Activated CD4-positive, alpha-beta T cell treated with anti-CD3 and anti-CD28 coated beads, Interleukin-2, amount 10 ng/mL, durations not matched to agents 24 days and 14 days (primary cell): Measurements from ENCODE around the gene SPTBN4. TPM values are rescaled to one million over a fixed set of nuclear protein-coding genes. Genes with fewer than 3 reads are reported as not detected.

Experiments
- DNase-seq: peaks from one replicate; pipeline ENCODE4 v3.0.0; 2022
- H3K27ac Mint-ChIP-seq: one replicate; pipeline ENCODE4 v1.8.0; 2022; ENCODE audit warnings: mild to moderate bottlenecking, mixed read lengths
- H3K27me3 Mint-ChIP-seq: one replicate; pipeline ENCODE4 v1.8.0; 2022; ENCODE audit warnings: mixed read lengths
- H3K36me3 Mint-ChIP-seq: one replicate; pipeline ENCODE4 v1.8.0; 2022; ENCODE audit warnings: low read depth, mild to moderate bottlenecking, mixed read lengths
- H3K4me1 Mint-ChIP-seq: one replicate; pipeline ENCODE4 v1.8.0; 2021; ENCODE audit warnings: mixed read lengths
- H3K4me3 Mint-ChIP-seq: one replicate; pipeline ENCODE4 v1.8.0; 2022; ENCODE audit warnings: mild to moderate bottlenecking, moderate library complexity, mixed read lengths
- H3K9me3 Mint-ChIP-seq: one replicate; pipeline ENCODE4 v1.8.0; 2021; ENCODE audit warnings: mixed read lengths
- intact Hi-C: fragments of 100-400 bp; cut with micrococcal nuclease; formaldehyde crosslinking; loops from one replicate; pipeline ENCODE4 v1.15.1; 2023
- total RNA-seq: library from RNA; stranded (reverse); gene quantifications from 2 replicates; pipeline ENCODE4 v1.2.3, GENCODE V29; 2022

SPTBN4 gene
- 0.36 and 0.51 TPM in 2 replicates for total RNA-seq

- no peak for DNase-seq
- peaks cover 24% of the 10 kb centered on the region for H3K4me1 Mint-ChIP-seq
- intact Hi-C loops: loop anchor here (5.0 kb wide), 1 partner anchor 60 kb away; no protein-coding TSS in a partner anchor
- no peaks in the 10 kb centered on the region for H3K9me3 Mint-ChIP-seq
- peaks cover 2% of the 10 kb centered on the region for H3K36me3 Mint-ChIP-seq
- H3K4me3 Mint-ChIP-seq: peak within 1 kb of the TSS; percentile 96
- H3K27me3 Mint-ChIP-seq: peaks cover 23% of the 10 kb centered on the region
- H3K27ac Mint-ChIP-seq: peak within 1 kb of the TSS; percentile 87
These were observed at the start of gene SPTBN4 for GRCh38 chr19:40466985-40467734. SPTBN4 (plus strand) TSS chr19:40467001; CDS start chr19:40472622, 5,621 bp downstream.

DNA sequence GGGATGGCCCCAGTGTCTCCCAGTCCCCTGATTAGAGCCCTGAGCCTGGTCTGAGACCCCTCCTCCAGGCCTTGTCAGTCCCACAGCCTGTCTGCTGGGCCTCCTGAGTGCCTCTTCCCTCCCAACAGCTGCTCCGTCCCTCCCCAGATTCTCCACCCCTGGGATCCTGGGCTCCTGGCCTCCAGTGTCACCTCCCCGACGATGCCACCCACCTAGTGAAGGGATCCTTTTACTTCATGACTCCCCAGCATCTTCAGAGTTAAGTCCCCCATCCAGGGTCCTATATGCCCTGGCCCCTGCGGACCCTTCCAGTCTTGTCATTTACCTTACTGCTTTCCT, 49.2 kb upstream of the SPTBN4 start:
- peaks cover 39% of the 10 kb centered on the region for H3K4me1 Mint-ChIP-seq
- H3K27ac Mint-ChIP-seq: no peak overlapping the region
- no peaks in the 10 kb centered on the region for H3K27me3 Mint-ChIP-seq
- no peaks in the 10 kb centered on the region for H3K9me3 Mint-ChIP-seq
- no peak overlapping the region for H3K4me3 Mint-ChIP-seq
- H3K36me3 Mint-ChIP-seq: peaks cover 8% of the 10 kb centered on the region
- no peak for DNase-seq
- intact Hi-C loops: no loop called here

GRCh38 chr19:40418040-40418439, 48.8 kb upstream of the SPTBN4 start:
- Mint-ChIP-seq H3K27me3 (no peaks in the 10 kb centered on the region), H3K9me3 (no peaks in the 10 kb centered on the region), H3K4me1 (peaks cover 40% of the 10 kb centered on the region), H3K27ac (peak overlapping the region; percentile 27), H3K4me3 (no peak overlapping the region), H3K36me3 (peaks cover 8% of the 10 kb centered on the region)
- DNase-seq: no peak
- intact Hi-C loops: no loop called here

- Mint-ChIP-seq H3K27ac (peak overlapping the region; percentile 58), H3K36me3 (peaks cover 10% of the 10 kb centered on the region), H3K4me1 (peaks cover 39% of the 10 kb centered on the region), H3K9me3 (no peaks in the 10 kb centered on the region), H3K4me3 (peak overlapping the region; percentile 12), H3K27me3 (no peaks in the 10 kb centered on the region)
- DNase-seq: no peak
- intact Hi-C loops: no loop called here
These were observed 47.7 kb upstream of the SPTBN4 start for GRCh38 chr19:40419066-40419612.

DNA sequence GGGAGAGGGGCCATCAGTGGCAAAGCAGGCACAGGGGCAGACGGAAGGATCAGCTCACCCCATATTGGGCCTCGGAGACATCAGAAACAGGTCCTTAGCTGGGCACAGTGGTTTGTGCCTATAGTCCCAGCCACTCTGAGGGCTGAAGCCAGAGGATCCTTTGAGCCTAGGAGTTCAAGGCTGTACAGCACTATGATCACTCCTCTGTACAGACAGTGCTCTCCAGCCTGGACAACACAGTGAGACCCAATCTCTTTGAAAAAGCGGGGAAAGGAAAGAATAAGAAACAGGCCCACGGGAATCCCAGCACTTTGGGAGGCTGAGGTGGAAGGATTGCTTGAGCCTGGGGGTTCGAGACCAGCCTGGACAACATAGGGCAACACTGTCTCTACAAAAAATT, 47.0 kb upstream of the SPTBN4 start:
- Mint-ChIP-seq H3K27me3 (no peaks in the 10 kb centered on the region), H3K36me3 (peaks cover 14% of the 10 kb centered on the region), H3K9me3 (no peaks in the 10 kb centered on the region), H3K4me1 (peaks cover 43% of the 10 kb centered on the region), H3K27ac (peak overlapping the region; percentile 21), H3K4me3 (peak overlapping the region; percentile 46)
- DNase-seq: no peak
- intact Hi-C loops: loop anchor here (1.0 to 10.0 kb wide), 6 partner anchors 46 to 845 kb away; partner anchors contain the start of genes BLVRB, COQ8B, HNRNPUL1 and ITPKC

DNA sequence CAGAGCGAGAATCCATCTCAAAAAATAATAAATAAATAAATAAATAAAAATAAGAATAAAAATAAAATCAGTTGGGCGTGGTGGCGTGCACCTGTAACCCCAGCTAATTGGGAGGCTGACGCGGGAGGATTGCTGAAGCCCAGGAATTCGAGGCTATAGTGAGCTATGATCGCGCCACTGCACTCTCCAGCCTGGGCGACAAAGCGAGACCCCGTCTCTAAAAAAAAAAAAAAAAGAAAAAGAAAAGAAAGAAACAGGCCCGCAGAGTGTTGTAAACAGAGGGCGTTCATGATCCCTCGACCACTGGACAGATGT, 46.4 kb upstream of the SPTBN4 start:
- H3K27ac Mint-ChIP-seq: peak overlapping the region; percentile 83
- H3K36me3 Mint-ChIP-seq: peaks cover 17% of the 10 kb centered on the region
- peak overlapping the region; percentile 83 for H3K4me3 Mint-ChIP-seq
- no peaks in the 10 kb centered on the region for H3K9me3 Mint-ChIP-seq
- no peak for DNase-seq
- intact Hi-C loops: loop anchor here (1.0 to 10.0 kb wide), 6 partner anchors 45 to 844 kb away; partner anchors contain the start of genes BLVRB, COQ8B, HNRNPUL1 and ITPKC
- H3K27me3 Mint-ChIP-seq: no peaks in the 10 kb centered on the region
- H3K4me1 Mint-ChIP-seq: peaks cover 45% of the 10 kb centered on the region

GRCh38 chr19:40420766-40421765, 45.7 kb upstream of the SPTBN4 start:
- H3K4me1 Mint-ChIP-seq: peaks cover 46% of the 10 kb centered on the region
- H3K27me3 Mint-ChIP-seq: peaks cover 2% of the 10 kb centered on the region
- H3K27ac Mint-ChIP-seq: peak overlapping the region; percentile 88
- peak overlapping the region; percentile 83 for H3K4me3 Mint-ChIP-seq
- intact Hi-C loops: loop anchor here (1.0 to 10.0 kb wide), 7 partner anchors 22 to 844 kb away; partner anchors contain the start of genes BLVRB, COQ8B, HNRNPUL1 and ITPKC
- peak; percentile 94 for DNase-seq
- H3K9me3 Mint-ChIP-seq: no peaks in the 10 kb centered on the region
- H3K36me3 Mint-ChIP-seq: peaks cover 17% of the 10 kb centered on the region

GRCh38 chr19:40421993-40422747, 44.6 kb upstream of the SPTBN4 start:
- H3K36me3 Mint-ChIP-seq: peaks cover 17% of the 10 kb centered on the region
- peak overlapping the region; percentile 83 for H3K4me3 Mint-ChIP-seq
- H3K9me3 Mint-ChIP-seq: no peaks in the 10 kb centered on the region
- no peak for DNase-seq
- H3K27ac Mint-ChIP-seq: peak overlapping the region; percentile 88
- peaks cover 45% of the 10 kb centered on the region for H3K4me1 Mint-ChIP-seq
- intact Hi-C loops: loop anchor here (1.0 to 10.0 kb wide), 6 partner anchors 21 to 843 kb away; partner anchors contain the start of genes COQ8B, HNRNPUL1, ITPKC and LTBP4
- peaks cover 2% of the 10 kb centered on the region for H3K27me3 Mint-ChIP-seq

DNA sequence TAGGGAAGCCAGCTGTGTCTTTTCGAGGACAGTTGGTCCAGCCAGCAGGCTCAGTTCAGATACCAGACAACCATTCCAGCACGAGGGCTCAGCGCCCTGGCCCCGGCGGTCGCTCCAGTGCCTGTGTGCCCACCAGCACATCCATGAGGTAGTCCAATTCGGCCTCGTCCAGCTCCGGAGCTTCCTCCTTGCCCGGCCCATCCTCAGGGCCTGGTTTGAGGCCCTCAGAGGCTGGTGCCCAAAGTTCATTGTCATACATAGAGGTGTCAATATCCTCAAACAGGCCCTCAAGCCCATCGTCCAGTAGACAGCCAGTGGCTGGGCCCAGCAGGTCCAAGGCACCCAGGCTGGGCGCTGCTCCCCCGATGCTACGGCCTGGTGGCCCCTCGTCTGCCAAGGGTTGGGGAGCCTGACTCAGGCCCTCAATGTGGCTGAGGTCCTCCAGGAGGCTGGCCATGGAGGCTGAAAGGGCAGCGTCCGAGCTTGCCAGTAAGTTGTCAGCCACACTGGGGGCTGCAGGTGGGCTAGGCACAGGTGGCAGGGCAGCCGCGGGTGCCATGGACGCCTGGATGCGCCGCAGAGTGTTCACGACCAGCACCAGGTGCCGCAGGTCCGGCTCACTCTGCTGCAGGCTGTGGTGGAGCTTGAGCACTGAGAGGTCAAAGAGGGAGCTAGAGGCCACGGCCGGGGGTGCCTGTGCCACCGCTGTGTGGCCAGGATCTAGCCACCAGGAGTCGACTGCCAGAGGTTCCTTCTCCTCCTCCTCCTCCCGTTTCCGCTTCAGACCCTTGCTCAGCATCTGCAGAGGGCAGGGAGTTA, 43.8 kb upstream of the SPTBN4 start:
- Mint-ChIP-seq H3K27ac (peak overlapping the region; percentile 88), H3K4me1 (peaks cover 39% of the 10 kb centered on the region), H3K9me3 (no peaks in the 10 kb centered on the region), H3K27me3 (peaks cover 5% of the 10 kb centered on the region), H3K4me3 (peak overlapping the region; percentile 83), H3K36me3 (peaks cover 17% of the 10 kb centered on the region)
- DNase-seq: peak; percentile 66
- intact Hi-C loops: loop anchor here (5.0 to 10.0 kb wide), 4 partner anchors 104 to 842 kb away; partner anchors contain the start of genes COQ8B, HNRNPUL1, ITPKC and LTBP4

GRCh38 chr19:40423938-40424337, 42.9 kb upstream of the SPTBN4 start:
- peaks cover 5% of the 10 kb centered on the region for H3K27me3 Mint-ChIP-seq
- peaks cover 17% of the 10 kb centered on the region for H3K36me3 Mint-ChIP-seq

GRCh38 chr19:40424637-40425449, 42.0 kb upstream of the SPTBN4 start:
- Mint-ChIP-seq H3K27ac (peak overlapping the region; percentile 91), H3K36me3 (peaks cover 17% of the 10 kb centered on the region), H3K4me3 (peak overlapping the region; percentile 92), H3K4me1 (peaks cover 27% of the 10 kb centered on the region), H3K27me3 (peaks cover 5% of the 10 kb centered on the region), H3K9me3 (no peaks in the 10 kb centered on the region)
- intact Hi-C loops: loop anchor here (1.0 to 10.0 kb wide), 7 partner anchors 8 to 840 kb away; partner anchors contain the start of genes AKT2, COQ8B, HNRNPUL1 and ITPKC
- peak; percentile 74 for DNase-seq

More at GRCh38 chr19:40423938-40424337, 42.9 kb upstream of the SPTBN4 start:
- Mint-ChIP-seq H3K9me3 (no peaks in the 10 kb centered on the region), H3K27ac (no peak overlapping the region), H3K4me3 (peak overlapping the region; percentile 92), H3K4me1 (peaks cover 34% of the 10 kb centered on the region)
- DNase-seq: no peak
- intact Hi-C loops: loop anchor here (2.0 to 10.0 kb wide), 5 partner anchors 103 to 841 kb away; partner anchors contain the start of genes AKT2, COQ8B, HNRNPUL1 and ITPKC
